COLO668 (cell line): ENCODE measurements around the gene ECT2L.

Experiments
- DNase-seq: peaks from one replicate; lab custom pipeline; 2025; ENCODE audit not compliant: unreplicated experiment; lab: John Stamatoyannopoulos, UW

The ECT2L gene

GRCh38 chr6:138795809-138796603 is at the start of gene ECT2L:
Gene ECT2L (plus strand): TSS chr6:138796087. CDS start chr6:138813275, 17,188 bp downstream.
- peak; percentile 71 for DNase-seq

GRCh38 chr6:138752017-138752416 is 43.9 kb upstream of the ECT2L start:
- DNase-seq = no peak

DNA sequence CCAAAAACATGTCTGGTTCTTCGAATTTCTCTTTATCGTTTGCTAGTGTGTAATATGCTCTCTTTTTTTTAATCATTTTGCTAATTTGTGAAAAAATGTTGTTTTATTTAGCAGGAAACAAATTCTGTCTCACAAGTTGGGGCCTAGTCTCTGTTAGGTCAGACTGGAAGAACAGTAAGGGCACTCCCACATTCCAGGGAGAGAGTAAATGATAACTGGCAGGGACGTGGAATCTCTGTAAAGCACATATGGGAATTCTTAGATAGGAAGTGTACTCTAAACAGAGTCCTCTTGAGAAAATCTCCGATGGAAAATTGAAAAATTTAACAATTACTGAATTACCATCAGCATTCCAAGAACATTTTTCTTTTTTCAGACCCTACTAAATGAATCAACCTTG is 38.8 kb upstream of the ECT2L start:
- DNase-seq = no peak

GRCh38 chr6:138765896-138766655 is 29.8 kb upstream of the ECT2L start:
- DNase-seq = no peak

DNA sequence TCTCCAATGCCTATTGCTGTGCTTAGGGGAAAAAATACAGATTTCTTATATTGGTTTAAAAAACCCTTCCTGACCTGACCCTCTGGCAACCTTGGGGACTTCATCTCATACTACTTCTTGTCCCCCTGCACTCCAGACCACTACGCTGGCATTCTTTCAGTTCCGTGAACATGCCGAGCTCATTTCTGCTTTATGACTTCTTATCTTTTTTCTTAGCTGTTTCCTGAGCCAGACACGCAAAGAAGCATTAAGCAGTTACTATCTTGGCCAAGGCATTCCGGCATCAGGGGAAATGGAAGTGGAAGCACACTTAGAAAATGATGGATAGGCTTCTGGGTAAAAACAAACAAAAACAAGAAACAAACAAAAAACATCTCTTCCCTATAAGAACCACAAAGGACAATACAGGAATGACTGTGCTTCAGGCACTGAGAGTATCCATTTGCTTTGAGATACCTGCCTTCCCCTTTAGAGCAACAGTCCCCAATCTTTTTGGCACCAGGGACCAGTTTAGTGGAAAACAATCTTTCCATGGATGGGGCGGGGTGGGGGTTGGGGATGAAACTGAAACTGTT is 26.7 kb upstream of the ECT2L start:
- no peak for DNase-seq

GRCh38 chr6:138772596-138773176 is 23.2 kb upstream of the ECT2L start:
- DNase-seq = no peak

- peak; percentile 88 for DNase-seq
Observed at GRCh38 chr6:138773177-138774091, 22.5 kb upstream of the ECT2L start, which contains the start of gene CCDC28A. Gene CCDC28A (plus strand): TSS chr6:138773769. CDS start chr6:138776121, 2,352 bp downstream.

DNA sequence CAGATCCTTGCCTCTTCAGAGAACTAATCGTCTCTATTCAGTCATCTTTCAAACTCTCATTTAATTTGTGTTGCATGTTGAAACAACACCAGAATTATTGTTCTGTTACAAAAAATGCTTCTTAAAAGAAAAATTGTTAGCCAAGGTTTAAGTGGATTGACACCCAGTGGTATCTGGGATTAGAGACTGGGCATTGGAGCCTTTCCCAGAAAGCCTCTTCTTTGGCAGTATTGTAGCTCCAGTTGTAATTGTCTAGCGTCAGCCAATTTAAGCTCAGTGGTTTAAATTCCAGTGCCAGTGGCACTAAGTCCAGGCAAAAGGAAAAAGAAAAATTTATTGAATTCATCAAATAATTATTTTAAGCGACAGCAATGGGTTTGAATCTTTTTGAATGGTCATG is 21.5 kb upstream of the ECT2L start:
- no peak for DNase-seq

- DNase-seq = no peak
Observed at GRCh38 chr6:138776659-138777058, 19.2 kb upstream of the ECT2L start.

GRCh38 chr6:138778331-138778730 is 17.6 kb upstream of the ECT2L start:
- DNase-seq = no peak

DNA sequence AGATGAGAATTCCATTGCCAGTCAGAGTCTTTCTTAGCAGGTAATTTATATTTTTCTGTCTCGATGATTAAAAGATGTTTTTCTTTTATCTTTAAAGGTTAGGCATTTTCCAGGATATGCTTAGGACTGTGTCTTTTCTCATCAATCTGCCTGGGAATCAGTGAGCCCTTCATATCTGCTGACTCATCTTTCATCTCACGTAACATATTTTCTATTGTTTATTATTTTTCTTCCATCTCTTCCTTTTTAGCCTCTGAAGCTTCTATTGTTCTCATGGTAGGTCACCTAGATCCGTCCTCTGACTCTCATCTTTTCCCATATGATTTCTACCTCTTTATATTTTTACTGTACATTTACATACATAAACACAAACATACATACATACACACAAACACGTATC is 13.6 kb upstream of the ECT2L start:
- no peak for DNase-seq

GRCh38 chr6:138785079-138785478 is 10.8 kb upstream of the ECT2L start:
- DNase-seq = no peak

DNA sequence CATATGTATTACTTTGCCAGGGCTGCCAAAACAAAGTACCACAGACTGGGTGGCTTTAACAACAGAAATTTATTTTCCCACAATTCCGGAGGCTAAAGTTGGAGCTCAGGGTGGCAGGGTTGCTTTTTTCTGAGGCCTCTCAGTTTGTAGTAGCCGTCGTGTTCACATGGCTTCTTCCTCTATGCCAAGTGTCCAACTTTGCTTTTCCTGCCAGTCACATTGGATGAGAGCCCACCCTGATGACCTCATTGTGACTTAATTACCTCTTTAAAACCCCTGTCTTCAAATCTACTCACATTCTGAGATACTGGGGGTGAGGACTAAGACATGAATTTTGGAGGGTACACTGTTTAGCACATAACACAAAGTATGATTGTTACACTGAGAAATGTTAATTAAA is 9.9 kb upstream of the ECT2L start:
- DNase-seq = no peak

GRCh38 chr6:138787138-138787537 is 8.7 kb upstream of the ECT2L start:
- DNase-seq = no peak

GRCh38 chr6:138796771-138797170 is 884 bp downstream of the ECT2L start:
- no peak for DNase-seq

DNA sequence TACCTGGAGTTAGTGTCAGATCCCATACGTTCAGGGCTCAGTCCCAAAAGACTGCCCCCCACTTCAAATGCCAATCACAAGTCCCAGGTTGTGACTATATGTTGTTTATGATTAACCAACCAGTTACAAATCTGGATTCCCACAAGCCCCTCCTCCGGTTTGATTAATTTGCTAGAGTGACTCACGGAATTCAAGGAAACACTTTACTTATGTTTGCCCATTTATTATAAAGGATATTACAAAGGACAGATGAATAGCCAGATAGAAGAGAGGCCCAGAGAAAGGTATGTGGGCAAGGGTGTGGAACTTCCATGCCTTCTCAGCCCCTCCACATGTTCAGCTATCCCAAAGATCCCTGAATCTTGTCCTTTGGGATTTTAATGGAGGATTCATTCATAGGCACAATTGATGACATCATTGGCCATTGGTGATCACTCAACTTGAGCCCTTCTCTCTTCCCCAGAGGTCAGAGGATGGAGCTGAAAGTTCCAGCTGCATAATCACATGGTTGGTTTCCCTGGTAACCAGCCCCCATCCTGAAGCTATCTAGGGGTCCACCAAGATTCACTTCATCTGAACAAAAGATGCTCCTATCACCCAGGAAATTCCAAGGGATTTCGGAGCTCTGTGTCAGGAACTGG is 2.0 kb downstream of the ECT2L start:
- no peak for DNase-seq

GRCh38 chr6:138800377-138801150 is 4.7 kb downstream of the ECT2L start:
- no peak for DNase-seq

DNA sequence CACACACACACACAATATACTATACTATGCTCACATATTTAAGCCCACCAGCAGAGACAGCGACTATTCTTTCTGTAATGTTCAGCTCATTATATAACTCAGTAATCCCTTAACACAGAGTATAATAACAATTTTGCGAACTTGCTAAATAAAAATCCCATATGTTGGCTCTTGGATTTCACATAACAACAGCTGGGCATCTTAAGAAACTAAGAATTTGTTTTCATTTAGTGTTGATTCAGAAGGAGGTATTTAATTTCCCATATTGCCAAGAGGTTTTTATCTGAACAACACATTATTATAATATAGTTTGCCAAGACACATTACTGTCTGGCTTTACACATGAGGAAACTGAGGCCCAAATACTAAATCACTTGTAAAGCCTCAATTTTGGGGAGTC is 7.4 kb downstream of the ECT2L start:
- DNase-seq = no peak

DNA sequence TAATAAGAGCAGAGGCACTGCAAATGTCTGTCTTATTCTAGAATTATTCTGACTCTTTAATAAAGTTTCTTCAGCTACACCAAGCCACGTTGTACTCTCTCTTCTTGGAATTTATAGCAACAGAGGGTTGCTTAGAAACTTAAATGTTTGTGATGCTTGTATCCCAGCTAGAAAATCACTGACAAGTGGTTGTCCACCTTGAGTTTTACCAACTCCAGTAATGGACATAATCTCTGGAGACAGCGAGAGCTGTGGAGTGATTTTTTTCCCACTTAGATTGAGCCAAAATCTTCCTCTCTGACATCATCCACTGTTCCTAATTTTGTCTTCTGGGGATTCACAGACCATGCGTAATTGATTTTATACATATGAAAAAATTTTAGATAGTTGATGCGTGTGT is 8.0 kb downstream of the ECT2L start:
- DNase-seq = no peak
